Activated CD8-positive, alpha-beta T cell treated with anti-CD3 and anti-CD28 coated beads for 36 hours (primary cell): ENCODE data around the gene SSTR3. TPM values are rescaled to one million over a fixed set of nuclear protein-coding genes. Genes with fewer than 3 reads are reported as not detected.

Experiments used
- ATAC-seq: fragments of 200-7000 bp; cut with Tn5 transposase; one replicate; pipeline ENCODE4 v1.10.0; 2021; ENCODE audit warnings: mild to moderate bottlenecking, moderate library complexity
- CTCF ChIA-PET: fragments of 350-600 bp; sonication (Branson Sonifier 250); formaldehyde crosslinking; loops from one replicate; lab custom pipeline; 2021; ENCODE audit warnings: antibody characterized with exemption; lab: Charles Lee
- POLR2A ChIA-PET: fragments of 350-600 bp; sonication (Branson Sonifier 250); formaldehyde crosslinking; loops from one replicate; lab custom pipeline; 2021; ENCODE audit warnings: antibody characterized with exemption; lab: Charles Lee
- DNase-seq: peaks from one replicate; pipeline ENCODE4 v3.0.0-alpha.2; 2020
- H3K27ac Mint-ChIP-seq: one replicate; pipeline ENCODE4 v1.8.0; 2021; ENCODE audit warnings: mild to moderate bottlenecking, mixed read lengths
- H3K27me3 Mint-ChIP-seq: one replicate; pipeline ENCODE4 v1.8.0; 2021; ENCODE audit warnings: mixed read lengths
- H3K36me3 Mint-ChIP-seq: one replicate; pipeline ENCODE4 v1.8.0; 2021; ENCODE audit warnings: low read depth, mixed read lengths
- H3K4me1 Mint-ChIP-seq: one replicate; pipeline ENCODE4 v1.8.0; 2021; ENCODE audit warnings: low read depth, mixed read lengths
- H3K4me3 Mint-ChIP-seq: one replicate; pipeline ENCODE4 v1.8.0; 2021; ENCODE audit warnings: mild to moderate bottlenecking, moderate library complexity, mixed read lengths
- H3K9me3 Mint-ChIP-seq: one replicate; pipeline ENCODE4 v1.8.0; 2021; ENCODE audit warnings: mixed read lengths
- intact Hi-C: fragments of 100-400 bp; cut with micrococcal nuclease; formaldehyde crosslinking; loops from one replicate; pipeline ENCODE4 v1.10.0; 2022
- total RNA-seq, 2 experiments: library from RNA; stranded (reverse); gene quantifications; one replicate each; pipeline ENCODE4 v1.2.3, GENCODE V29; 2021
- TF ChIP-seq, protein P1 (sequence below): fragments of 200-600 bp; IDR thresholded peaks from one replicate; pipeline ENCODE4 v1.8.0; 2022; ENCODE audit warnings: antibody characterized with exemption, mild to moderate bottlenecking

The SSTR3 gene
- total RNA-seq, 2 experiments from 2014 or later: 7.9 to 8.5 TPM

- POLR2A ChIA-PET: interaction anchor here (0.7 to 2.1 kb wide), 6 partner anchors 10 to 124 kb away, joined by 3 to 9 read pairs (median 4); partner anchors contain the start of gene C1QTNF6
- no peaks in the 10 kb centered on the region for H3K9me3 Mint-ChIP-seq
- peak overlapping the region; percentile 18 for H3K27ac Mint-ChIP-seq
- intact Hi-C loops: no loop called here
- no peaks in the 10 kb centered on the region for H3K27me3 Mint-ChIP-seq
- peak; percentile 4 for DNase-seq
- H3K4me3 Mint-ChIP-seq: no peak overlapping the region
- no peak for ATAC-seq
- H3K36me3 Mint-ChIP-seq: no peaks in the 10 kb centered on the region
- CTCF ChIA-PET: interaction anchor here (1.1 to 1.8 kb wide), 3 partner anchors 11 to 22 kb away, joined by 3 to 10 read pairs (median 3); no protein-coding TSS in a partner anchor
- TF ChIP-seq, protein P1, sequence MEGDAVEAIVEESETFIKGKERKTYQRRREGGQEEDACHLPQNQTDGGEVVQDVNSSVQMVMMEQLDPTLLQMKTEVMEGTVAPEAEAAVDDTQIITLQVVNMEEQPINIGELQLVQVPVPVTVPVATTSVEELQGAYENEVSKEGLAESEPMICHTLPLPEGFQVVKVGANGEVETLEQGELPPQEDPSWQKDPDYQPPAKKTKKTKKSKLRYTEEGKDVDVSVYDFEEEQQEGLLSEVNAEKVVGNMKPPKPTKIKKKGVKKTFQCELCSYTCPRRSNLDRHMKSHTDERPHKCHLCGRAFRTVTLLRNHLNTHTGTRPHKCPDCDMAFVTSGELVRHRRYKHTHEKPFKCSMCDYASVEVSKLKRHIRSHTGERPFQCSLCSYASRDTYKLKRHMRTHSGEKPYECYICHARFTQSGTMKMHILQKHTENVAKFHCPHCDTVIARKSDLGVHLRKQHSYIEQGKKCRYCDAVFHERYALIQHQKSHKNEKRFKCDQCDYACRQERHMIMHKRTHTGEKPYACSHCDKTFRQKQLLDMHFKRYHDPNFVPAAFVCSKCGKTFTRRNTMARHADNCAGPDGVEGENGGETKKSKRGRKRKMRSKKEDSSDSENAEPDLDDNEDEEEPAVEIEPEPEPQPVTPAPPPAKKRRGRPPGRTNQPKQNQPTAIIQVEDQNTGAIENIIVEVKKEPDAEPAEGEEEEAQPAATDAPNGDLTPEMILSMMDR: no peak
- H3K4me1 Mint-ChIP-seq: peaks cover 17% of the 10 kb centered on the region
Observed at GRCh38 chr22:37177221-37177620, 35.1 kb downstream of the SSTR3 start.

GRCh38 chr22:37176464-37177061 is 35.7 kb downstream of the SSTR3 start:
- ATAC-seq (peak; percentile 67), DNase-seq (peak; percentile 40)
- Mint-ChIP-seq H3K4me3 (no peak overlapping the region), H3K4me1 (peaks cover 15% of the 10 kb centered on the region), H3K27ac (peak overlapping the region; percentile 77), H3K36me3 (no peaks in the 10 kb centered on the region), H3K27me3 (no peaks in the 10 kb centered on the region), H3K9me3 (no peaks in the 10 kb centered on the region)
- TF ChIP-seq, protein P1: no peak
- POLR2A ChIA-PET: interaction anchor here (0.9 to 2.1 kb wide), 5 partner anchors 10 to 23 kb away, joined by 3 to 9 read pairs (median 4); partner anchors contain the start of gene C1QTNF6
- CTCF ChIA-PET: no interaction called here
- intact Hi-C loops: no loop called here

GRCh38 chr22:37175414-37176281 is 36.6 kb downstream of the SSTR3 start:
- Mint-ChIP-seq H3K4me3 (no peak overlapping the region), H3K27ac (peak overlapping the region; percentile 21), H3K27me3 (no peaks in the 10 kb centered on the region), H3K9me3 (no peaks in the 10 kb centered on the region), H3K4me1 (peaks cover 19% of the 10 kb centered on the region), H3K36me3 (no peaks in the 10 kb centered on the region)
- TF ChIP-seq, protein P1: no peak
- DNase-seq (no peak), ATAC-seq (no peak)
- ChIA-PET POLR2A (interaction anchor here (1.1 to 1.4 kb wide), 5 partner anchors 9 to 30 kb away, joined by 4 to 9 read pairs (median 6); partner anchors contain the start of gene IL2RB), CTCF (interaction anchor here (0.9 to 3.5 kb wide), 3 partner anchors 12 to 22 kb away, joined by 3 to 15 read pairs (median 4); no protein-coding TSS in a partner anchor)
- intact Hi-C loops: no loop called here

GRCh38 chr22:37174964-37175363 is 37.3 kb downstream of the SSTR3 start:
- Mint-ChIP-seq H3K36me3 (no peaks in the 10 kb centered on the region), H3K27ac (no peak overlapping the region), H3K4me1 (peaks cover 26% of the 10 kb centered on the region), H3K4me3 (no peak overlapping the region), H3K27me3 (no peaks in the 10 kb centered on the region), H3K9me3 (no peaks in the 10 kb centered on the region)
- TF ChIP-seq, protein P1: no peak
- ChIA-PET POLR2A (interaction anchor here (1.1 to 1.4 kb wide), 5 partner anchors 9 to 30 kb away, joined by 4 to 9 read pairs (median 6); partner anchors contain the start of gene IL2RB), CTCF (interaction anchor here (0.9 to 3.5 kb wide), 3 partner anchors 12 to 23 kb away, joined by 3 to 15 read pairs (median 4); no protein-coding TSS in a partner anchor)
- no peak for ATAC-seq
- DNase-seq: no peak
- intact Hi-C loops: no loop called here
